Measurements from ENCODE around the gene MEIOSIN. TPM values are rescaled to one million over a fixed set of nuclear protein-coding genes. Genes with fewer than 3 reads are reported as not detected.

The MEIOSIN gene
- total and polyA plus RNA-seq, 2 of the 13 experiments (the other 11 are each of a cell fraction or from before 2014, with no cell fraction given) = not detected

DNA sequence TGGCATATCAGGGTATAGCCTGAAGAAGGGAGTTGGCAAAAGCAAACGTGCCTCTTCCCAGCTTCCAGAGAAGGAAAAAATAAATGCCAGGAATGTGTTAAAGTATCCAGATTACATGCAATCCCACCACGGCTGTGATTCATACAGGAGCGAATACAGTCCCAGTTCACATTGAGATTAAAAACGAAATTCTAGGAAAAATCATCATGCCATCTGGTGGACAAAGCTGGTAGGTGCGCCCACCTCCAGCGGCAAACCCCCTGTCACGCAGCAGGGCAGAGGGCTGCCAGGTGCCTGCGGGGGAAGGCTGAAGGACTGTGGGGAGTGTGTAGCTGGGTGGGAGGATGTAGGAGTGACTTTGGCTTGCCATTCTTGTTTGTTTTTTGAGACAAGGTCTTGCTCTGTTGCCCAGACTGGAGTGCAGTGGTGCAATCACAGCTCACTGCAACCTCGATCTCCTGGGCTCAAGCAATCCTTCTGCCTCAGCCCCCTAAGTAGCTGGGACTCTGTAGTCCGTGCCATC, 65.8 kb downstream of the MEIOSIN start (continued):
- TF ChIP-seq, protein P1, sequence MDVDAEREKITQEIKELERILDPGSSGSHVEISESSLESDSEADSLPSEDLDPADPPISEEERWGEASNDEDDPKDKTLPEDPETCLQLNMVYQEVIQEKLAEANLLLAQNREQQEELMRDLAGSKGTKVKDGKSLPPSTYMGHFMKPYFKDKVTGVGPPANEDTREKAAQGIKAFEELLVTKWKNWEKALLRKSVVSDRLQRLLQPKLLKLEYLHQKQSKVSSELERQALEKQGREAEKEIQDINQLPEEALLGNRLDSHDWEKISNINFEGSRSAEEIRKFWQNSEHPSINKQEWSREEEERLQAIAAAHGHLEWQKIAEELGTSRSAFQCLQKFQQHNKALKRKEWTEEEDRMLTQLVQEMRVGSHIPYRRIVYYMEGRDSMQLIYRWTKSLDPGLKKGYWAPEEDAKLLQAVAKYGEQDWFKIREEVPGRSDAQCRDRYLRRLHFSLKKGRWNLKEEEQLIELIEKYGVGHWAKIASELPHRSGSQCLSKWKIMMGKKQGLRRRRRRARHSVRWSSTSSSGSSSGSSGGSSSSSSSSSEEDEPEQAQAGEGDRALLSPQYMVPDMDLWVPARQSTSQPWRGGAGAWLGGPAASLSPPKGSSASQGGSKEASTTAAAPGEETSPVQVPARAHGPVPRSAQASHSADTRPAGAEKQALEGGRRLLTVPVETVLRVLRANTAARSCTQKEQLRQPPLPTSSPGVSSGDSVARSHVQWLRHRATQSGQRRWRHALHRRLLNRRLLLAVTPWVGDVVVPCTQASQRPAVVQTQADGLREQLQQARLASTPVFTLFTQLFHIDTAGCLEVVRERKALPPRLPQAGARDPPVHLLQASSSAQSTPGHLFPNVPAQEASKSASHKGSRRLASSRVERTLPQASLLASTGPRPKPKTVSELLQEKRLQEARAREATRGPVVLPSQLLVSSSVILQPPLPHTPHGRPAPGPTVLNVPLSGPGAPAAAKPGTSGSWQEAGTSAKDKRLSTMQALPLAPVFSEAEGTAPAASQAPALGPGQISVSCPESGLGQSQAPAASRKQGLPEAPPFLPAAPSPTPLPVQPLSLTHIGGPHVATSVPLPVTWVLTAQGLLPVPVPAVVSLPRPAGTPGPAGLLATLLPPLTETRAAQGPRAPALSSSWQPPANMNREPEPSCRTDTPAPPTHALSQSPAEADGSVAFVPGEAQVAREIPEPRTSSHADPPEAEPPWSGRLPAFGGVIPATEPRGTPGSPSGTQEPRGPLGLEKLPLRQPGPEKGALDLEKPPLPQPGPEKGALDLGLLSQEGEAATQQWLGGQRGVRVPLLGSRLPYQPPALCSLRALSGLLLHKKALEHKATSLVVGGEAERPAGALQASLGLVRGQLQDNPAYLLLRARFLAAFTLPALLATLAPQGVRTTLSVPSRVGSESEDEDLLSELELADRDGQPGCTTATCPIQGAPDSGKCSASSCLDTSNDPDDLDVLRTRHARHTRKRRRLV (CRISPR knock-in tag; IDR thresholded peaks at IDR 0.05) = no peak
- TF ChIP-seq, protein P2, sequence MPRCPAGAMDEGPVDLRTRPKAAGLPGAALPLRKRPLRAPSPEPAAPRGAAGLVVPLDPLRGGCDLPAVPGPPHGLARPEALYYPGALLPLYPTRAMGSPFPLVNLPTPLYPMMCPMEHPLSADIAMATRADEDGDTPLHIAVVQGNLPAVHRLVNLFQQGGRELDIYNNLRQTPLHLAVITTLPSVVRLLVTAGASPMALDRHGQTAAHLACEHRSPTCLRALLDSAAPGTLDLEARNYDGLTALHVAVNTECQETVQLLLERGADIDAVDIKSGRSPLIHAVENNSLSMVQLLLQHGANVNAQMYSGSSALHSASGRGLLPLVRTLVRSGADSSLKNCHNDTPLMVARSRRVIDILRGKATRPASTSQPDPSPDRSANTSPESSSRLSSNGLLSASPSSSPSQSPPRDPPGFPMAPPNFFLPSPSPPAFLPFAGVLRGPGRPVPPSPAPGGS (CRISPR knock-in tag; IDR thresholded peaks at IDR 0.05) = 0 out of 2 replicates have a peak, but pooled peaks have one; percentile 33
- TF ChIP-seq HNRNPH1 (optimal IDR thresholded peaks at IDR 0.05; ENCODE audit: low read depth, low read length) (no peak), YEATS2 (CRISPR knock-in tag; IDR thresholded peaks at IDR 0.05; ENCODE audit: borderline replicate concordance) (no peak), SOX13 (IDR thresholded peaks at IDR 0.05) (no peak), SOX13 (CRISPR knock-in tag; conservative IDR thresholded peaks at IDR 0.05 in 1 of 2, IDR thresholded peaks at IDR 0.05 in 1 of 2) (no peak), RAD21 (CRISPR knock-in tag; IDR thresholded peaks at IDR 0.05) (peak; percentile 47), ISX (CRISPR knock-in tag; conservative IDR thresholded peaks at IDR 0.05) (no peak), YEATS4 (CRISPR knock-in tag; IDR thresholded peaks at IDR 0.05; ENCODE audit: borderline replicate concordance) (no peak), MAFF (IDR thresholded peaks at IDR 0.05; ENCODE audit: low read depth, low read length) (no peak), FOXA3 (CRISPR knock-in tag; IDR thresholded peaks at IDR 0.05) (no peak), GATAD2A (CRISPR knock-in tag; IDR thresholded peaks at IDR 0.05) (0 out of 2 replicates have a peak, but pooled peaks have one; percentile 39), EHMT2 (IDR thresholded peaks at IDR 0.05; ENCODE audit: borderline replicate concordance, low read depth, low read length) (no peak), MZF1 (CRISPR knock-in tag; IDR thresholded peaks at IDR 0.05; ENCODE audit: borderline replicate concordance) (no peak), CREM (IDR thresholded peaks at IDR 0.05) (no peak), CREM (CRISPR knock-in tag; IDR thresholded peaks at IDR 0.05) (no peak), SCMH1 (CRISPR knock-in tag; IDR thresholded peaks at IDR 0.05; ENCODE audit: borderline replicate concordance) (no peak), STAG1 (CRISPR knock-in tag; IDR thresholded peaks at IDR 0.05) (peak; percentile 64)
- TF ChIP-seq, protein P3, sequence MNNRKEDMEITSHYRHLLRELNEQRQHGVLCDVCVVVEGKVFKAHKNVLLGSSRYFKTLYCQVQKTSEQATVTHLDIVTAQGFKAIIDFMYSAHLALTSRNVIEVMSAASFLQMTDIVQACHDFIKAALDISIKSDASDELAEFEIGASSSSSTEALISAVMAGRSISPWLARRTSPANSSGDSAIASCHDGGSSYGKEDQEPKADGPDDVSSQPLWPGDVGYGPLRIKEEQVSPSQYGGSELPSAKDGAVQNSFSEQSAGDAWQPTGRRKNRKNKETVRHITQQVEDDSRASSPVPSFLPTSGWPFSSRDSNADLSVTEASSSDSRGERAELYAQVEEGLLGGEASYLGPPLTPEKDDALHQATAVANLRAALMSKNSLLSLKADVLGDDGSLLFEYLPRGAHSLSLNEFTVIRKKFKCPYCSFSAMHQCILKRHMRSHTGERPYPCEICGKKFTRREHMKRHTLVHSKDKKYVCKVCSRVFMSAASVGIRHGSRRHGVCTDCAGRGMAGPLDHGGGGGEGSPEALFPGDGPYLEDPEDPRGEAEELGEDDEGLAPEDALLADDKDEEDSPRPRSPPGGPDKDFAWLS (CRISPR knock-in tag; IDR thresholded peaks at IDR 0.05; ENCODE audit: borderline replicate concordance) = no peak
- TF ChIP-seq, protein P4, sequence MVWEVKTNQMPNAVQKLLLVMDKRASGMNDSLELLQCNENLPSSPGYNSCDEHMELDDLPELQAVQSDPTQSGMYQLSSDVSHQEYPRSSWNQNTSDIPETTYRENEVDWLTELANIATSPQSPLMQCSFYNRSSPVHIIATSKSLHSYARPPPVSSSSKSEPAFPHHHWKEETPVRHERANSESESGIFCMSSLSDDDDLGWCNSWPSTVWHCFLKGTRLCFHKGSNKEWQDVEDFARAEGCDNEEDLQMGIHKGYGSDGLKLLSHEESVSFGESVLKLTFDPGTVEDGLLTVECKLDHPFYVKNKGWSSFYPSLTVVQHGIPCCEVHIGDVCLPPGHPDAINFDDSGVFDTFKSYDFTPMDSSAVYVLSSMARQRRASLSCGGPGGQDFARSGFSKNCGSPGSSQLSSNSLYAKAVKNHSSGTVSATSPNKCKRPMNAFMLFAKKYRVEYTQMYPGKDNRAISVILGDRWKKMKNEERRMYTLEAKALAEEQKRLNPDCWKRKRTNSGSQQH (CRISPR knock-in tag; IDR thresholded peaks at IDR 0.05; ENCODE audit: low read depth) = no peak
- TF ChIP-seq, protein P5, sequence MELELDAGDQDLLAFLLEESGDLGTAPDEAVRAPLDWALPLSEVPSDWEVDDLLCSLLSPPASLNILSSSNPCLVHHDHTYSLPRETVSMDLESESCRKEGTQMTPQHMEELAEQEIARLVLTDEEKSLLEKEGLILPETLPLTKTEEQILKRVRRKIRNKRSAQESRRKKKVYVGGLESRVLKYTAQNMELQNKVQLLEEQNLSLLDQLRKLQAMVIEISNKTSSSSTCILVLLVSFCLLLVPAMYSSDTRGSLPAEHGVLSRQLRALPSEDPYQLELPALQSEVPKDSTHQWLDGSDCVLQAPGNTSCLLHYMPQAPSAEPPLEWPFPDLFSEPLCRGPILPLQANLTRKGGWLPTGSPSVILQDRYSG (CRISPR knock-in tag; IDR thresholded peaks at IDR 0.05) = no peak

Data from HepG2 (cell line).